HG03039 (cell line): ENCODE data around the gene TTBK2.

Experiments
- ATAC-seq: cut with Tn5 transposase; IDR thresholded peaks from one replicate; pipeline ENCODE4 v1.9.1; 2021; ENCODE audit warnings: mild to moderate bottlenecking, moderate library complexity; ENCODE audit not compliant: unreplicated experiment

Gene TTBK2

GRCh38 chr15:42695527-42696071, 225.0 kb downstream of the TTBK2 start:
- no peak for ATAC-seq

GRCh38 chr15:42694398-42694797, 226.2 kb downstream of the TTBK2 start:
- ATAC-seq, result no peak

- no peak for ATAC-seq
These were observed 226.6 kb downstream of the TTBK2 start for GRCh38 chr15:42693942-42694341.

GRCh38 chr15:42693496-42693895, 227.1 kb downstream of the TTBK2 start:
- no peak for ATAC-seq

- ATAC-seq, result no peak
These were observed 227.6 kb downstream of the TTBK2 start for GRCh38 chr15:42692997-42693396.

GRCh38 chr15:42692536-42692935, 228.0 kb downstream of the TTBK2 start:
- ATAC-seq, result no peak

GRCh38 chr15:42691770-42692169, 228.8 kb downstream of the TTBK2 start:
- ATAC-seq, result no peak

- ATAC-seq, result no peak
These were observed 229.3 kb downstream of the TTBK2 start for GRCh38 chr15:42691308-42691707.
